Endodermal cell (in vitro differentiated cells): ENCODE measurements around the gene IDNK. TPM values are rescaled to one million over a fixed set of nuclear protein-coding genes. Genes with fewer than 3 reads are reported as not detected.

Source experiments
- DNase-seq: peaks from one replicate; pipeline ENCODE4 v3.0.0-alpha.2; 2017
- H3K27ac ChIP-seq: 2 replicates; pipeline ENCODE4 v1.5.1; 2013; ENCODE audit warnings: mild to moderate bottlenecking, low read depth, low read length, moderate library complexity
- H3K27me3 ChIP-seq: 2 replicates; pipeline ENCODE4 v1.6.1; 2013; ENCODE audit warnings: mild to moderate bottlenecking, low read length, moderate library complexity; ENCODE audit not compliant: insufficient read depth, control insufficient read depth, poor library complexity, severe bottlenecking
- H3K36me3 ChIP-seq: 2 replicates; pipeline ENCODE4 v1.7.0; 2013; ENCODE audit warnings: mild to moderate bottlenecking, low read length, moderate library complexity; ENCODE audit not compliant: control insufficient read depth, insufficient read depth
- H3K4me1 ChIP-seq: one replicate; pipeline ENCODE4 v1.7.0; 2013; ENCODE audit warnings: low read length; ENCODE audit not compliant: control insufficient read depth, insufficient read depth
- H3K4me3 ChIP-seq: 2 replicates; pipeline ENCODE4 v1.5.1; 2013; ENCODE audit warnings: mild to moderate bottlenecking, low read length, moderate library complexity
- H3K9ac ChIP-seq: 2 replicates; pipeline ENCODE4 v1.6.1; 2013; ENCODE audit warnings: mild to moderate bottlenecking, low read length, moderate library complexity; ENCODE audit not compliant: poor library complexity, severe bottlenecking; ENCODE audit errors: extremely low read depth
- H3K9me3 ChIP-seq: 2 replicates; pipeline ENCODE4 v1.6.1; 2013; ENCODE audit warnings: mild to moderate bottlenecking, low read length, moderate library complexity; ENCODE audit not compliant: control insufficient read depth
- H3K27ac Mint-ChIP-seq: 2 replicates; pipeline ENCODE4 v1.8.0; 2020; ENCODE audit warnings: mixed read lengths
- H3K27me3 Mint-ChIP-seq: 2 replicates; pipeline ENCODE4 v1.8.0; 2021; ENCODE audit warnings: mild to moderate bottlenecking, mixed read lengths; ENCODE audit not compliant: insufficient read depth
- H3K36me3 Mint-ChIP-seq: 2 replicates; pipeline ENCODE4 v1.8.0; 2020; ENCODE audit warnings: low read depth, mixed read lengths
- H3K4me1 Mint-ChIP-seq: 2 replicates; pipeline ENCODE4 v1.8.0; 2020; ENCODE audit warnings: mixed read lengths
- H3K4me3 Mint-ChIP-seq: 2 replicates; pipeline ENCODE4 v1.8.0; 2020; ENCODE audit warnings: mild to moderate bottlenecking, moderate library complexity, mixed read lengths
- H3K9me3 Mint-ChIP-seq: 2 replicates; pipeline ENCODE4 v1.8.0; 2020; ENCODE audit warnings: mild to moderate bottlenecking, mixed read lengths
- WGBS, 2 experiments: methylation state at CpG; one replicate each; pipeline versions ENCODE4 v1.1.5 to v1.1.7; 2013; ENCODE audit warnings: missing lambda C conversion rate in 2 of 2, mixed read lengths in 1 of 2; ENCODE audit not compliant: insufficient coverage in 1 of 2, insufficient read length in 1 of 2; 5-methylcytosine and 5-hydroxymethylcytosine counted together
- total RNA-seq, 2 donors: library from RNA; stranded (reverse); fragmentation: NEBNext Ultra II Directional in 1 of 2; extraction: Animal tissue kit (Norgen Biotek cat#: 25700) in 1 of 2; gene quantifications; 2 replicates in 1 of 2; 3 replicates in 1 of 2; pipeline ENCODE4 v1.2.1, GENCODE V29; 2021
- TF ChIP-seq, protein P1 (sequence below): fragments of 200-600 bp; sonication (generic); conservative IDR thresholded peaks from 2 replicates; pipeline ENCODE4 v1.5.0; 2021; ENCODE audit warnings: antibody characterized with exemption, mild to moderate bottlenecking

IDNK gene
- total RNA-seq, 2 donors from 2014 or later, result 1.6 TPM

DNA sequence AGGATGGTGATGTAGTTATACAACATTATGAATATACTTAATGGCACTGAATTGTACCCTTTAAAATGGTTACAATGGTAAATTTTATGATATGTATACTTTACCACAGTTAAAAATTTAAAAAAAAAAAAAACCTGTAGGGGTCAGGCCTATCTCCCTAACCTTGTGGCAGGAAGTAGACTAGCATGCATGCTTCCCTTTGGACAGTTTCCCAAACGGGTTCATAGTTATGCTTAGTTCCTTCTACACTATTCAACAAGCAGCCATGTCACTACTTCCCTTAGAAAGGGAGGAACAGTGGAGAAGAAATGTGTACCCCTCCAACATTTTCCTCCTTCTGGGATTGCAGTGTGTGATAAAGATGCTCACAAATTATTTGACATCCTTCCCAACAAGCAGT, 32.5 kb downstream of the IDNK start:
- no peak overlapping the region for H3K4me3 ChIP-seq
- no peaks in the 10 kb centered on the region for H3K27me3 ChIP-seq
- H3K36me3 ChIP-seq, result peaks cover 95% of the 10 kb centered on the region
- H3K27ac ChIP-seq, result no peak overlapping the region
- TF ChIP-seq, protein P1, sequence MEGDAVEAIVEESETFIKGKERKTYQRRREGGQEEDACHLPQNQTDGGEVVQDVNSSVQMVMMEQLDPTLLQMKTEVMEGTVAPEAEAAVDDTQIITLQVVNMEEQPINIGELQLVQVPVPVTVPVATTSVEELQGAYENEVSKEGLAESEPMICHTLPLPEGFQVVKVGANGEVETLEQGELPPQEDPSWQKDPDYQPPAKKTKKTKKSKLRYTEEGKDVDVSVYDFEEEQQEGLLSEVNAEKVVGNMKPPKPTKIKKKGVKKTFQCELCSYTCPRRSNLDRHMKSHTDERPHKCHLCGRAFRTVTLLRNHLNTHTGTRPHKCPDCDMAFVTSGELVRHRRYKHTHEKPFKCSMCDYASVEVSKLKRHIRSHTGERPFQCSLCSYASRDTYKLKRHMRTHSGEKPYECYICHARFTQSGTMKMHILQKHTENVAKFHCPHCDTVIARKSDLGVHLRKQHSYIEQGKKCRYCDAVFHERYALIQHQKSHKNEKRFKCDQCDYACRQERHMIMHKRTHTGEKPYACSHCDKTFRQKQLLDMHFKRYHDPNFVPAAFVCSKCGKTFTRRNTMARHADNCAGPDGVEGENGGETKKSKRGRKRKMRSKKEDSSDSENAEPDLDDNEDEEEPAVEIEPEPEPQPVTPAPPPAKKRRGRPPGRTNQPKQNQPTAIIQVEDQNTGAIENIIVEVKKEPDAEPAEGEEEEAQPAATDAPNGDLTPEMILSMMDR, result no peak
- Mint-ChIP-seq H3K27me3 (no peaks in the 10 kb centered on the region), H3K36me3 (peaks cover 55% of the 10 kb centered on the region), H3K9me3 (no peaks in the 10 kb centered on the region), H3K4me3 (no peak overlapping the region), H3K4me1 (peaks cover 6% of the 10 kb centered on the region), H3K27ac (no peak overlapping the region)
- H3K9ac ChIP-seq, result no peak overlapping the region
- no peak for DNase-seq
- peaks cover 22% of the 10 kb centered on the region for H3K9me3 ChIP-seq
- H3K4me1 ChIP-seq, result peaks cover 2% of the 10 kb centered on the region
- 100% methylated on average over 1 of the region's 1 CpG; no CpG with 5 or more reads in 1 of the 2 experiments for WGBS, 2 experiments

- Histone ChIP-seq H3K4me1 (peaks cover 2% of the 10 kb centered on the region), H3K27me3 (no peaks in the 10 kb centered on the region), H3K9ac (no peak overlapping the region), H3K9me3 (peaks cover 22% of the 10 kb centered on the region), H3K36me3 (peaks cover 97% of the 10 kb centered on the region), H3K27ac (no peak overlapping the region), H3K4me3 (no peak overlapping the region)
- Mint-ChIP-seq H3K36me3 (peaks cover 55% of the 10 kb centered on the region), H3K27ac (no peak overlapping the region), H3K4me3 (no peak overlapping the region), H3K4me1 (peaks cover 6% of the 10 kb centered on the region), H3K27me3 (no peaks in the 10 kb centered on the region), H3K9me3 (no peaks in the 10 kb centered on the region)
- no peak for DNase-seq
- WGBS, 2 experiments, result 94% methylated on average over 2 of the region's 2 CpGs; no CpG with 5 or more reads in 1 of the 2 experiments
- TF ChIP-seq, protein P1, result no peak
These were observed 33.2 kb downstream of the IDNK start for GRCh38 chr9:83656032-83656680.

- WGBS, 2 experiments, result 93 to 97% methylated on average over 6 of the region's 6 CpGs
- H3K9me3 ChIP-seq, result peaks cover 15% of the 10 kb centered on the region
- peaks cover 97% of the 10 kb centered on the region for H3K36me3 ChIP-seq
- no peaks in the 10 kb centered on the region for H3K27me3 Mint-ChIP-seq
- no peak overlapping the region for H3K27ac ChIP-seq
- peaks cover 55% of the 10 kb centered on the region for H3K36me3 Mint-ChIP-seq
- H3K4me3 Mint-ChIP-seq, result no peak overlapping the region
- peaks cover 2% of the 10 kb centered on the region for H3K4me1 ChIP-seq
- no peak overlapping the region for H3K4me3 ChIP-seq
- TF ChIP-seq, protein P1, result no peak
- no peak overlapping the region for H3K27ac Mint-ChIP-seq
- peaks cover 6% of the 10 kb centered on the region for H3K4me1 Mint-ChIP-seq
- no peak overlapping the region for H3K9ac ChIP-seq
- no peaks in the 10 kb centered on the region for H3K9me3 Mint-ChIP-seq
- no peaks in the 10 kb centered on the region for H3K27me3 ChIP-seq
- no peak for DNase-seq
These were observed 34.0 kb downstream of the IDNK start for GRCh38 chr9:83656952-83657351.
